NCI-H1436 treated with DMSO at 0.1 percent for 48 hours (cell line): ENCODE results near the gene DOC2A.

Experiments
- DNase-seq: peaks from one replicate; lab custom pipeline; 2025; lab: John Stamatoyannopoulos, UW

Gene DOC2A

DNA sequence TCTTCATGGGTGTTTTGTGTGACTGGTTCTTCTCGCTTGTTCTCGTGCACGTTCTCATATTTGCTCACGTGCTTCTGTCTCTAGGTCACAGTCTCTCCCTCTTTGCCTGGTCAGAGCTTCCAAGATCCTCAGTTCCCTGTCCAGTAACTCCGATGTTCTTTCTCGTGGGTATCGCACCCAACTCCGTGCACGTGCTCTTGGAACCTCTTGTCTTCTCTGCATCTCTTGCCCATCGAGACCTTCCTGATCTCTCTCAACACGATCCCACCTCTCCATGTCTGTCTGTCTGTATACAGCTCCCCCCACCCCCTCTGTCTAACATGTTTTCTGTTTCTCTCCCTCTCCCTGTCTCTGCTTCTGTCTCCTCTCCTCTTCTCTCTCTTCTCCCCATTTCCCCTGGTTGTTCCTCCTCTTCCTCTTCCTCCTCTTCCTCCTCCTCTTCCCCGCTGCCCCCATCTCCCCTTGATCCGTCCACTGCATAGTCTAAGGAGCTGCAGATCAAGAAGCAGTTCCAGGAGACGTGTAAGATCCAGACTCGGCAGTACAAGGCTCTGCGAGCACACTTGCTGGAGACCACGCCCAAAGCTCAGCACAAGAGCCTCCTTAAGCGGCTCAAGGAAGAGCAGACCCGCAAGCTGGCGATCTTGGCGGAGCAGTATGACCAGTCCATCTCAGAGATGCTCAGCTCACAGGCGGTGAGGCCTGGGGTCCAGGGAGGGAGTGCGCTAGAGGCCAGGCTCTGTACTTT lies 21.5 kb downstream of the DOC2A start:
- no peak for DNase-seq

DNA sequence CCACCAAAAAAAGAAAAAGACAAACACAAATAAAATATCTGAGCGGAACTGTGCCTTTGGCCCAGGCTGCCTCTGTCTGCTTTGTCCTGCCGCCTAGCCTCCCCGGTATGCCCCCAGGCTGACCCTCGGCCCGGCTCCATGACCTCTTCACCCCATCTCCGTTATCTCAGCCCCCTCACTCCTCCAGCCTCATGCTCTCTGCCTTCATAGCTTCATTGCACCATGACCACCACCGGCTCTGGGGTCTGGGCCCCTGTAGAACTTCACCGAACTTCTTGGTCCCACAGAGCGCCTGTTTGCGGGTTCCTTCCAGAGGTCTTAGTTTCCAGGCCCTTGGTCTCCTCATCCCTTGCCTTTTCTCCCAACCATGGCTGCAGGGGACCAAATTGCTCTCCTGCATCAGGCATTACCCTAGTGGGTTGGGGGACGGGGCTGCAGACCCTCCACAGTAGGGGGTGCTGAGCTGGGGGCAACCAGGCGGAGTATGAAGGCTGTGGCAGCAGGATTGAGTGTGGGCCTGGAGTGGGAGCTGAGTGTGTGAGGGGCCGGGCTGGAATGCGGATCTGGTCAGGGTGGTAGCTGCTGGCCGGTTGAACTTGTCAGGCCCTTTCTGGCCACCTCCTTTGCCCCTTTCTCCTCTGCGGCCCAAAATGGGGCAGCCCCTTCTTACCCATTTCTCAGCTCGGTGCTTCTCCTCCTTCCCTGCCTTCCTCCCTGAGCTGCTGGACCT lies 22.3 kb downstream of the DOC2A start:
- DNase-seq = no peak

DNA sequence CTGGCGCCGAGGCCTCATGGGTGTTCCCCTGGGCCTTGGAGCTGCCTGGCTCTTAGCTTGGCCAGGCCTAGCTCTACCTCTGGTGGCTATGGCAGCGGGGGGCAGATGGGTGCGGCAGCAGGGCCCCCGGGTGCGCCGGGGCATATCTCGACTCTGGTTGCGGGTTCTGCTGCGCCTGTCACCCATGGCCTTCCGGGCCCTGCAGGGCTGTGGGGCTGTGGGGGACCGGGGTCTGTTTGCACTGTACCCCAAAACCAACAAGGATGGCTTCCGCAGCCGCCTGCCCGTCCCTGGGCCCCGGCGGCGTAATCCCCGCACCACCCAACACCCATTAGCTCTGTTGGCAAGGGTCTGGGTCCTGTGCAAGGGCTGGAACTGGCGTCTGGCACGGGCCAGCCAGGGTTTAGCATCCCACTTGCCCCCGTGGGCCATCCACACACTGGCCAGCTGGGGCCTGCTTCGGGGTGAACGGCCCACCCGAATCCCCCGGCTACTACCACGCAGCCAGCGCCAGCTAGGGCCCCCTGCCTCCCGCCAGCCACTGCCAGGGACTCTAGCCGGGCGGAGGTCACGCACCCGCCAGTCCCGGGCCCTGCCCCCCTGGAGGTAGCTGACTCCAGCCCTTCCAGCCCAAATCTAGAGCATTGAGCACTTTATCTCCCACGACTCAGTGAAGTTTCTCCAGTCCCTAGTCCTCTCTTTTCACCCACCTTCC lies 23.3 kb downstream of the DOC2A start:
- DNase-seq = no peak

DNA sequence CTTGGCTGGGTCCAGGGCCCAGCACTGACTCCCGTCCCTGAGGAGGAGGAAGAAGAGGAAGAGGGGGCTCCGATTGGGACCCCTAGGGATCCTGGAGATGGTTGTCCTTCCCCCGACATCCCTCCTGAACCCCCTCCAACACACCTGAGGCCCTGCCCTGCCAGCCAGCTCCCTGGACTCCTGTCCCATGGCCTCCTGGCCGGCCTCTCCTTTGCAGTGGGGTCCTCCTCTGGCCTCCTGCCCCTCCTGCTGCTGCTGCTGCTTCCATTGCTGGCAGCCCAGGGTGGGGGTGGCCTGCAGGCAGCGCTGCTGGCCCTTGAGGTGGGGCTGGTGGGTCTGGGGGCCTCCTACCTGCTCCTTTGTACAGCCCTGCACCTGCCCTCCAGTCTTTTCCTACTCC lies 23.9 kb downstream of the DOC2A start:
- DNase-seq = no peak

DNA sequence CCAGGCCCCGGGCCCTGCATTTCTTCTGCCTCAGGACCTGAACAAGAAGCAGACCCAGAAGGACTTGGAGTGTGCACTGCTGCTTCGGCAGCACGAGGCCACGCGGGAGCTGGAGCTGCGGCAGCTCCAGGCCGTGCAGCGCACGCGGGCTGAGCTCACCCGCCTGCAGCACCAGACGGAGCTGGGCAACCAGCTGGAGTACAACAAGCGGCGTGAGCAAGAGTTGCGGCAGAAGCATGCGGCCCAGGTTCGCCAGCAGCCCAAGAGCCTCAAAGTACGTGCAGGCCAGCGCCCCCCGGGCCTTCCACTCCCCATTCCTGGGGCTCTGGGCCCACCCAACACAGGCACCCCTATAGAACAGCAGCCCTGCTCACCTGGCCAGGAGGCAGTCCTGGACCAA lies 24.6 kb downstream of the DOC2A start:
- no peak for DNase-seq

DNA sequence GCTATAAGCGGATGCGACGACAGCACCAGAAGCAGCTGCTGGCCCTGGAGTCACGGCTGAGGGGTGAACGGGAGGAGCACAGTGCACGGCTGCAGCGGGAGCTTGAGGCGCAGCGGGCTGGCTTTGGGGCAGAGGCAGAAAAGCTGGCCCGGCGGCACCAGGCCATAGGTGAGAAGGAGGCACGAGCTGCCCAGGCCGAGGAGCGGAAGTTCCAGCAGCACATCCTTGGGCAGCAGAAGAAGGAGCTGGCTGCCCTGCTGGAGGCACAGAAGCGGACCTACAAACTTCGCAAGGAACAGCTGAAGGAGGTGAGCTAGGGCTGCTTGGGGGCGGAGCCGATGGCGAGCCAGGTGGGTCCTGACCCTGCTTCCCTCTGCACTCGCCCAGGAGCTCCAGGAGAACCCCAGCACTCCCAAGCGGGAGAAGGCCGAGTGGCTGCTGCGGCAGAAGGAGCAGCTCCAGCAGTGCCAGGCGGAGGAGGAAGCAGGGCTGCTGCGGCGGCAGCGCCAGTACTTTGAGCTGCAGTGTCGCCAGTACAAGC lies 25.5 kb downstream of the DOC2A start:
- DNase-seq = no peak

DNA sequence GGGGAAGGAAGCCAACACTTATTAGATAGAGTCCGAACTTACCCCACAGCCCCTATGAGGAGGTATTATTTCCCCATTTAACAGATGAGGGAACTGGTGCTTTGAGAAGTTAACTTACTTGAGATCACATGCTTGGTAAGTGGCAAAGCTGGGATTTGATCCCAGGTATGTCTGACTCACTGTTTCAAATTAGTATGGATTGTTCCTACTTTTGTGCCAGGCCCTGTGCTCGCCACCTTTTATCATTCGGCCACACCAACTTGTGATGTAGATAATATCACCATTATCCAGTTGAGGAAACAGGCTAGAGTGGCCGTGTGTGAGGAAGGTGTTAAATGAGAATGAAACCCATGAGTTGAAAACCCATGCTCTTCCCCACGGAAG lies 26.1 kb downstream of the DOC2A start:
- no peak for DNase-seq

DNA sequence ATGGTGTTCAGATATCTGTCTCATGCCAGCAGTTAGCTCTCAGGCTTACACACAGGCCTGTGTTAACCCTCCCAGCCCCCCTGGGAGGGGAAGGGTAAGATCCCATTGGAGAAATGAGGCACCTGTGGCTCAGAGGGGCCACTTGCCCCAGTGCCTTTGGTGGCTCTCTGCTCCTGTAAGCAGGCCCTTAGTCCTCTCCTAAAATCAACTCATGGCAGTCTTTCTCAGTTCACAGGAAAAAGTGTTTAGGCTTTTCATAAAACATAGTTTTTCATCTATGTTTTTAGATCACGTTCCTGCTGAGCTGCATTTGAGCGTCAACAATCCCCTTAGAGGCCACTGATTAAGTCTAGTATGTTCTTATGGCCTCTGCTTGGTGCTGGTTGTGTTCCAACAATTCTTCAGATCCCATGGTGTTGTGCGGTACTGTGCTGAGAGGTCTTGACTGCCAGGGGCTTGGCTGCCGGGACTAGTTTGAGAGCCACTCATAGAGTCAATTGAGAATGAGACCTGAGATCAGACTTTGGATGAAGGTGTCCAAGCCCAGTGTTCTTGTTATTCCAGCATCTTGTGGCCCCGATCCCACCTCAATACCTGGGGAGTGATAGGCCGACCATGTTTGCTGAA lies 26.6 kb downstream of the DOC2A start:
- DNase-seq = no peak

DNA sequence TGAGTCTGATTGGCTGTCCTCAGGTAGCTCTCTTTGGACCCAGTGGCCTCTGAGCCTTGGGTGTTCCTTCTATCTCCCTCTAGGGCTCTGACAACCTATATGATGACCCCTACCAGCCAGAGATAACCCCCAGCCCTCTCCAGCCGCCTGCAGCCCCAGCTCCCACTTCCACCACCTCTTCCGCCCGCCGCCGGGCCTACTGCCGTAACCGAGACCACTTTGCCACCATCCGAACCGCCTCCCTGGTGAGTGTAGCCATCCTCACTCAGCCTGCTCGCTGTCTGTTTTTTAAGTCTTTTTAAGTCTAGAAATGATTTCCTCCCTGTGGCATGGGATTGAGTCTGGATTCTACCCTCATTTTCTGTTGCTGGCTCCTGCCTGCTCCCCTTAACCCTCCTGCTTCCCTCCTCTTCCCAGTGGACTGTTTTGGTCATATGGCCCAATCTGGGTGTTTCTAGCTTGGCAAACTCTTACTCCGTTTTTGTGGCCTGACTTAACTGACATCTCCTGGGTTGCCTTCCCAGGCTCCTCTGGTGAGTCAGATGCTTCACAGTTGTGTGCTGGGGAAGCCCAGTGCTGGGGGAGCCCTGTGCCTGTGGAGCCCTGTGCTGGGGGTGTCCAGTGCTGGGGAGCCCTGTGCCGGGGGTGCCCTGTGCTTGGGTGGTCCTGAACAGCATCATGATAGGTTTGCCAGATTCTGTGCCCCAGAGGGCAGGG lies 27.2 kb downstream of the DOC2A start:
- DNase-seq = no peak

DNA sequence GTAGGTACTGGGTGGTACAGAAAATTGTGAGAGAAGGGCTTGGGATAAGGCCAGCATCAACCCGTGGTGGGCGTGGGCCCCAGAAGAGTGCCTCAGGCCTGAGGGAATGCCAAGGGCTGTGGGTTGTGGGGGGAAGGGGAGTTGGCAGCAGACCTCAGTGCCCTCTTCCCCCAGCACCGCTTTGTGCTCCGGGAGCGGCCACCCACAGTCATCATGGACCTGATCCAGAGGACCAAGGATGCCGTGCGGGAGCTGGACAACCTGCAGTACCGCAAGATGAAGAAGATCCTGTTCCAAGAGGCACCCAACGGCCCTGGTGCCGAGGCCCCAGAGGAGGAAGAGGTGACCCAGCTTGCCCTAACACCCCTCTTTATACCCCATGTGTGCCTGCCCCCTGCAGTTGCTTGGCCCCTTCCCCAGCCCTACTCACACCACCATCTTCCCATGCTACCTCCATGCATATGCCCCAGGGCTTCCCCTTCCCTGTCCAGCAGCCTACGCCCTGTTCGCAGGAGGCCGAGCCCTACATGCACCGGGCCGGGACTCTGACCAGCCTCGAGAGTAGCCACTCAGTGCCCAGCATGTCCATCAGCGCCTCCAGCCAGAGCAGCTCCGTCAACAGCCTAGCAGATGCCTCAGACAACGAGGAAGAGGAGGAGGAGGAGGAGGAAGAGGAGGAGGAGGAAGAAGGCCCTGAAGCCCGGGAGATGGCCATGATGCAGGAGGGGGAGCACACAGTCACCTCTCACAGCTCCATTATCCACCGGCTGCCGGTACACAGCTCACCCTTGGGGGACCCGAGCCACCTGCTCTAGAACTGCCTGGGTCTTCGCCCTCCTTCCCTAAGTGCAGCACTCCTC lies 28.0 kb downstream of the DOC2A start:
- DNase-seq = no peak

DNA sequence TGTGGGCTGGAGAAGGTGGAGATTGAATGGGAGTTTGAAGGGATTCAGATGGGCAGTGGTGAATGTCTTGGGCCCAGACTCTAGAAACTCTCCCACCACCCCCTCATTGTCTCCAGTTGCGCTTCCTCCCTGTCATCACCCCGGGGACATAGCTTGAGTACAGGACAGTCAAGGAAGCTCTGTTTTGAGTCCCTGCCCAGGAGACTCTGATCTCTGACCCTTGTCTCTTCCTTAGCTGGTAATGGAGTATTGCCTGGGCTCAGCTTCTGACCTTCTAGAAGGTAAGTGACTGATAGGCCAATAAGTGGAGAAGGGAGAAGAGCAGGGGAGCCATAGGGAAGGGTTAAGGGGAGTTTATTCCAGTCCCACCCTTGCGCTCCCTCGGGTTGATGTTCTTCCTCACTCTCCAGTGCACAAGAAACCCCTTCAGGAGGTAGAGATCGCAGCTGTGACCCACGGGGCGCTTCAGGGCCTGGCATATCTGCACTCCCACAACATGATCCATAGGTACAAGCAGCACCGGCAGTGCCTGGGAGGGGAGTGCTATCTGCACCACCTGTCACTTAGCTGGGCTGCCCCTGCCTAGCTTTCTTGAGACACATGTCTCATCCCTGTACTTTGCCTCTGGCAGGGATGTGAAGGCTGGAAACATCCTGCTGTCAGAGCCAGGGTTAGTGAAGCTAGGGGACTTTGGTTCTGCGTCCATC lies 32.1 kb downstream of the DOC2A start:
- no peak for DNase-seq

DNA sequence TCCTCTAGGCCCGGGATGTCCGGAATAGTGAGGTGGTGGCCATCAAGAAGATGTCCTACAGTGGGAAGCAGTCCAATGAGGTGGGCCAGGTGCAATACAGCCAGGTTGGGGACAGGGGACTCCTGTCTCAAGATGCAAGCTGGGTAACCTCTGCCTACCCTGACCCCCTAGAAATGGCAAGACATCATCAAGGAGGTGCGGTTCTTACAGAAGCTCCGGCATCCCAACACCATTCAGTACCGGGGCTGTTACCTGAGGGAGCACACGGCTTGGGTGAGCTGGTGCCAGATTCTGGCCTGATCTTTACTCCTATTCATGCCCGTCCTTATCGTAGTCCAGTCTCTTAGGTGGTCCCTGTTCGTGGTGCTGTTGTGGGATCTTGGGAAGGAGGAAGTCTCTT lies 32.7 kb downstream of the DOC2A start:
- no peak for DNase-seq

DNA sequence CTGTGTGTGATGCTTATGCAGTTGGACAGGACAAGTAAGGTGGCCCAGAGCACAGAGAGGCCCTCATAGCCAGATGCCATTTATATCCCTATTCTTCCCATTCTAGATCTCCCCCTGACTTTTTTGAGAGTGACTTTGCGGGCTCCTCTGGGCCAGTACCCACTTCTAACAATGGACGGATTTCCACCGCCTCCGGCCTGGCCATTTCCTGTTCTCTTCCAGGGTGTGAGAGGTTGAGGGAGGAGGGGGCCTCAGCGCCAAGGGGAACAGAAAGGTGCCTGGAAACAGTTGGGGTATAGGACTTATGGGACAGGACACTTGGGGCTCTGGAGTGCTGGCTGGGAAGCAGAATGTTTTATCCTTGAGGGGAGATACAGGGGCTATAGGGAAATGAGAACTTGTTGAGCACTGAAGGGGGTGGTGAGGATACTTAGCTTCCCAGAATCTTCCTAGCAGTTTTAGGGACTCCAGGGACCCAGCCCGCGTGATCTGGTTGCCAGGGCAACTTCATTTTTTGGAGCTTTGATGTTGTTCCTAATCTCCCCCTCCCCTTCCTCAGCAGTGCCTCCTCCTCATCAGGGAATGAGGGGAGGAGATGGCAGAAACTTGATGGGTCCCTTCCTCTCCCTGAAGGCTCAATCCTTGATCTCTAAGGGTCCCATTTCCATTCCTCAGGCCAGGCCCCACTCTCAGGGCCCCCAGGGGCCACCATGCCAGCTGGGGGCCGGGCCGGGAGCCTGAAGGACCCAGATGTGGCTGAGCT lies 33.6 kb downstream of the DOC2A start:
- DNase-seq = no peak

DNA sequence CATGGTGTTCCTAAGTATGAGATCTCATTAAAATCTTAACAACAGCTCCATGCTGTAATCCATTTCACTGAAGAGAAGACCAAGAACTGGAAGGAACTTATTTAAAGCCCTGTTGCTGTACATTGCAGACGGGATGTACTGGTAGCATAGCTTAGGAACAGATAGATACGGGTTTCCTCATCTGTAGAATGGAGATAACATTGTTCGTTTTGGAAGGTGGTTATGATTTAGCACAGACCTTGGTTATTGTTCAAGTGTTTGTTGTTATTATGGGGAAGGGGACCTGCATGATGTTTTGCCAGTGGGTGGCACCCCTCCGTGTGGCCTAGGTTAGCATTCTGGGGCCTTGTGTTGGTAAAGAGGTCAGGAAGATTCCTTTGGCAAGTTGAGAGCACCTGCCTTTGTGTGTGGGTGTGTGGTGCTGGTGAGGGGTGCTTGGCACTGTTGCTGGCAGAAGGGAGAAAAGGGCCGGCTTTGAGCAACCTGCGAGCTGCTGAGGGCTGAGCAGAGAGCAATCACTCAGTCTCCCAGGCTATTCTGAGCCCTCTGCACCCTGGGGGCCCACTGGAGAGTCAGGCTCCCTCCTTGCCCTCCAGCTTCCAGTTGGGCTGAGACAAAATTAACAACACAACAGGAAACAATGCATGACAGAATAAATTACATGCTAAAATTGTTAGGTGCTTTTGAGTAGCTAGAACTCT lies 34.9 kb downstream of the DOC2A start:
- no peak for DNase-seq

DNA sequence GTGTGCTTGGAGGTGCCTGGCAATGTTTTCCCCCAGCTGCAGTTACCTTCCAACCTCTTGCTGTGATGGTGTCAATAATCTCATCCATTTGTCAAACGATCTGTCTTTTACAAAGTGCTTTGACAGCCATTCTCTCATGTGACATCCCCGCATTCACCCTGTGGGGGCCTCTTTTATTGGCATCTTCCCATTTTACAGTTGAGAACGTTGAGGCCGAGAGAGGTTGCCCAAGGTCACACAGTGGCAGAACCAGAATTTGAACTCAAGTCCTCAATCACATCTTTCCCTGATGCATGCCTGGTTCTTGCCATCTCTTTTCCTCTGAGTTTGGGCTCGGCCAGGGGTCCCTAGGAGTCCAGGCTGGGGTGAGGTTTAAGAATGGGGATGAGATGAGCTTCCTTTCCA lies 35.7 kb downstream of the DOC2A start:
- DNase-seq = no peak

DNA sequence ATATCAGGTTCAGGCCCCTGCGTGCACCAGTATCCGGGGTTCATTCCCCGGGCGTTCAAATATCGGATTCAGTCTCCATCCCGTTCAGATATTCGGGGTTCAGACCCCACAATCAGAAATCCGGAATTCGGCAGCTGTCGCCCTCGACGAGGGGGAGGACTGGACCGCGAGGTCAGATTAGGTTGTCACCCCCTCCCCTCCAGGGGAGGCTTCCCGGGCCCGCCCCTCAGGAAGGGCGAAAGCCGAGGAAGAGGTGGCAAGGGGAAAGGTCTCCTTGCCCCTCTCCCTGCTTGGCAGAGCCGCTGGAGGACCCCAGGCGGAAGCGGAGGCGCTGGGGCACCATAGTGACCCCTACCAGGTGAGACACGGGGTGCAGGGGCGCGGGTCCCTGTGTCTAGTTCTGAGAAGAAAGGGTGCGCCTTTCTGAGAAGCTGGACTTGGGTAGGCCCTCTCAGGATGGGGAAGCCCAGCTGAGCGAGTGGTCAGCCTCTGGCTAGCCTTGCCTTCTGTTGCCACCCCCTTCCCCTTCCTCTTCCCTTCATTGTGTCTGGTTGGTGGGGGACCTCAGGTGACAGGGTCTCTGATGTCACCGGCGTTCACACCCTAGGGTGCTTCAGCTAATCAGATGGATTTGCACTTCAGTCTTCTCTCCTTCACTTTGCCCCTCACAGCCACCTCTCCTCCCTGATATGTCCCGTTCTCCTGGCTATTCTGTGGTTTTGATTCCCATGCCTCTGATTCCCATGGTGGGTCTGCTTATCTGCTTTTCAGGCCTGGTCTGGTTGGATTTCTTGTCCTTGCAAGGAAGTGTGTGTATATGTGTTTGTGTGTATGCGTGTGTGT lies 36.3 kb downstream of the DOC2A start:
- DNase-seq = no peak

DNA sequence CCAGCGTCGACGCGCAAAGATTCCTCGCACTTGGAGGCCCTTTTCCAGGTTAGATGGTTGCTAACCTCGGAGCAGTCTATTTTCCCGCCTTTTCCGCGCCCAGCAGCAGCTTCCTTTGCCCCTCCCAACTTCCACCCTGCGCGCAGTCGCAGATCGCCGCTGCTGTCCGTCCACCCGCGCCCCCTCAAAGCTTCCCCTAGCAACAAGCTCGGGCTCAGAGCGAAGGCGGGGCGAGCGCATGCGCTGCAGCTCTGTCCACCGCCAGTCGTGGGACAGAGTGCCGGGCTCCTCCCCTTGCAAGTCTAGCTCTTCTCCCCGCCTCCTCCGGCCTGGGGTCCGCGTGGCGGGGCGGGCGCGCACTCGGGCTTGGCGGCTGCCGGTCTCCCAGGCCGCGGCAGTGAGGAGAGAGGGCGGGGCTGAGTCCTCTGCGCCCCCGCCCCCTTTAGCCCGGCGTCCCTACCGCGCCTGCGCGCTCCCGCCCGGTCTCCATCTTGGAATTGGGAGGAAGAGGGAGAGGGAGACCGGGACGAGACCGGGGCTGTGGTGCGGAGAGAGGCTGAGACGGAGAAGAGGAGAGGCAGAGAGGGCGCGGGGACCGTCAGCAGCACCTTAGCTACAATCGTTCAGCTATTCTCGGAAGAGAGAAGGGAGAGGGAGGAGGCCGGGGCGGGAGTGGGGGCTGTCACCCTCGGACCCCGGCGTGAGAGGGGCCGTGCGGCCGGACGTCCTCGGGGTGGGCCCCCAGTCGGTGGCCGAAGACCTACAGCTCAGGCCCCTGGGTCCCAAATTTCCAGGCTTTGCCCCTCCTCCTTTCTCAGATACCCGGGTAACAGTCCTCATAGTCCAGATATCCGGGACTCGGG lies 37.2 kb downstream of the DOC2A start, which contains the start of gene TAOK2:
Gene TAOK2, plus strand, starts transcription at position 485 of the 863 bp plus-strand sequence. CDS start 3,905 bp downstream, outside the sequence.
- peak; percentile 93 for DNase-seq
